AG04450 (cell line): Measurements from ENCODE around the gene ZNF652. TPM values are rescaled to one million over a fixed set of nuclear protein-coding genes. Genes with fewer than 3 reads are reported as not detected.

Experiments used
- CTCF ChIA-PET: fragments of 300-600, 350-600 bp; formaldehyde crosslinking; extraction: SDS; loops from one replicate; lab custom pipeline; 2022; ENCODE audit warnings: antibody characterized with exemption, inconsistent platforms; lab: Charles Lee
- POLR2A ChIA-PET: fragments of 350-600 bp; formaldehyde crosslinking; extraction: SDS; loops from one replicate; lab custom pipeline; 2021; ENCODE audit warnings: antibody characterized with exemption, inconsistent platforms; lab: Yijun Ruan, JAX
- DNase-seq: peaks from one replicate; pipeline ENCODE4 v3.0.0-alpha.2; 2011; ENCODE audit warnings: low read depth, low spot score
- H3K27ac ChIP-seq: one replicate; pipeline ENCODE4 v1.5.1; 2012; ENCODE audit warnings: low read depth, low read length, control low read depth
- H3K27me3 ChIP-seq: one replicate; pipeline ENCODE4 v1.6.0; 2012; ENCODE audit warnings: low read length; ENCODE audit not compliant: control insufficient read depth, insufficient read depth
- H3K4me3 ChIP-seq: 2 replicates; pipeline ENCODE4 v1.5.1; 2011; ENCODE audit warnings: mild to moderate bottlenecking, low read depth, low read length, control low read depth
- H3K9me3 ChIP-seq: 2 replicates; pipeline ENCODE4 v1.5.1; 2012; ENCODE audit warnings: low read length; ENCODE audit not compliant: control insufficient read depth, insufficient read depth
- polyA plus RNA-seq: library from polyadenylated mRNA; depleted of rRNA; stranded (reverse); fragments of >200 nt; gene quantifications from 2 replicates; pipeline ENCODE4 v1.2.3, GENCODE V29; 2011
- TF ChIP-seq, protein P1 (sequence below): IDR thresholded peaks from 2 replicates; pipeline ENCODE4 v1.5.1; 2011; ENCODE audit warnings: low read depth, low read length, control low read depth, inconsistent platforms

The ZNF652 gene
- polyA plus RNA-seq, 1 experiment, result 9.0 TPM

DNA sequence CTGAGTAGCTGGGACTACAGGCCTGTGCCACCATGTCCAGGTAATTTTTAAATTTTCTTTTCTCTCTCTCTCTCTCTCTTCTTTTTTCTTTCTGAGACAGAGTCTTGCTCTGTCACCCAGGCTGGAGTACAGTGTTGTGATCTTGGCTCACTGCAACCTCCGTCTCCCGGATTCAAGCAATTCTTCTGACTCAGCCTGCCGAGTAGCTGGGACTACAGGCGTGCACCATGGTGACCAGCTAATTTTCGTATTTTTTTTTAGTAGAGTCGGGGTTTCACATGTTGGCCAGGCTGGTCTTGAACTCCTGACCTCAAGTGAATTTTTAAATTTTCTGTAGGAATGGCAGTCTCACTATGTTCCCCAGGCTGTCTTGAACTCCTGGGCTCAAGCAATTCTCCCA is 11.1 kb upstream of the ZNF652 start:
- H3K9me3 ChIP-seq, result peaks cover 4% of the 10 kb centered on the region; the same call in 1 of the 2 replicates
- no peaks in the 10 kb centered on the region for H3K27me3 ChIP-seq
- no peak overlapping the region for H3K4me3 ChIP-seq
- CTCF ChIA-PET, result no interaction called here
- H3K27ac ChIP-seq, result no peak overlapping the region
- POLR2A ChIA-PET, result interaction anchor here (0.7 kb wide), 1 partner anchor 893 kb away, joined by 3 read pairs; no protein-coding TSS in a partner anchor
- no peak for DNase-seq
- TF ChIP-seq, protein P1, sequence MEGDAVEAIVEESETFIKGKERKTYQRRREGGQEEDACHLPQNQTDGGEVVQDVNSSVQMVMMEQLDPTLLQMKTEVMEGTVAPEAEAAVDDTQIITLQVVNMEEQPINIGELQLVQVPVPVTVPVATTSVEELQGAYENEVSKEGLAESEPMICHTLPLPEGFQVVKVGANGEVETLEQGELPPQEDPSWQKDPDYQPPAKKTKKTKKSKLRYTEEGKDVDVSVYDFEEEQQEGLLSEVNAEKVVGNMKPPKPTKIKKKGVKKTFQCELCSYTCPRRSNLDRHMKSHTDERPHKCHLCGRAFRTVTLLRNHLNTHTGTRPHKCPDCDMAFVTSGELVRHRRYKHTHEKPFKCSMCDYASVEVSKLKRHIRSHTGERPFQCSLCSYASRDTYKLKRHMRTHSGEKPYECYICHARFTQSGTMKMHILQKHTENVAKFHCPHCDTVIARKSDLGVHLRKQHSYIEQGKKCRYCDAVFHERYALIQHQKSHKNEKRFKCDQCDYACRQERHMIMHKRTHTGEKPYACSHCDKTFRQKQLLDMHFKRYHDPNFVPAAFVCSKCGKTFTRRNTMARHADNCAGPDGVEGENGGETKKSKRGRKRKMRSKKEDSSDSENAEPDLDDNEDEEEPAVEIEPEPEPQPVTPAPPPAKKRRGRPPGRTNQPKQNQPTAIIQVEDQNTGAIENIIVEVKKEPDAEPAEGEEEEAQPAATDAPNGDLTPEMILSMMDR, result no peak

DNA sequence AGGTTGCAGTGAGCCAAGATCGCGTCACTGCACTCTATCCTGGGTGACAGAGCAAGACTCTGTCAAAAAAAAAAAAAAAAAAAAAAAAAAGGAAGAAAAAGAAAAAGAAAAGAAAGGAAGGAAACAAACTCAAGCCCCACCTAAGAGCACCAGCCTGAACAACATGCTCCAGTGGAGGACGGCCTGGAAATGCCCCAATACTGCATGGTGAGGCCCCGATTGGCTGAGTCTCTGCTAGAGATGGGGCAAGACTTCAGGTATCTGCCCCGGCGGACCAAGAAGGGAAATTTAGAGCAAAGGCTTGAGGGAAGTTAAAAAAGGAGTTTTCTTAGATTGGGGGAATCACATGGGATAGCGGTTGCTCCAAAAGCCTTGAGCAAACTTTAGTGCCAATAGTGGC is 10.4 kb upstream of the ZNF652 start:
- no peaks in the 10 kb centered on the region for H3K27me3 ChIP-seq
- CTCF ChIA-PET, result no interaction called here
- POLR2A ChIA-PET, result no interaction called here
- H3K9me3 ChIP-seq, result no peaks in the 10 kb centered on the region
- TF ChIP-seq, protein P1, result no peak
- H3K4me3 ChIP-seq, result no peak overlapping the region
- no peak for DNase-seq
- no peak overlapping the region for H3K27ac ChIP-seq

GRCh38 chr17:49370971-49371834 is 9.2 kb upstream of the ZNF652 start:
- ChIA-PET POLR2A (no interaction called here), CTCF (interaction anchor here (0.6 to 1.3 kb wide), 2 partner anchors 14 to 56 kb away, joined by 3 read pairs; no protein-coding TSS in a partner anchor)
- Histone ChIP-seq H3K27ac (no peak overlapping the region), H3K9me3 (no peaks in the 10 kb centered on the region), H3K4me3 (no peak overlapping the region), H3K27me3 (no peaks in the 10 kb centered on the region)
- TF ChIP-seq, protein P1, result no peak
- no peak for DNase-seq

GRCh38 chr17:49369760-49370159 is 7.7 kb upstream of the ZNF652 start:
- no peaks in the 10 kb centered on the region for H3K9me3 ChIP-seq
- H3K27me3 ChIP-seq, result no peaks in the 10 kb centered on the region
- H3K27ac ChIP-seq, result no peak overlapping the region
- no peak for DNase-seq
- no peak overlapping the region for H3K4me3 ChIP-seq
- ChIA-PET CTCF (no interaction called here), POLR2A (no interaction called here)
- TF ChIP-seq, protein P1, result no peak

GRCh38 chr17:49369089-49369488 is 7.0 kb upstream of the ZNF652 start:
- CTCF ChIA-PET, result interaction anchor here (1.0 to 1.1 kb wide), 2 partner anchors 8 to 24 kb away, joined by 3 to 8 read pairs; no protein-coding TSS in a partner anchor
- no peak overlapping the region for H3K4me3 ChIP-seq
- no peaks in the 10 kb centered on the region for H3K9me3 ChIP-seq
- POLR2A ChIA-PET, result no interaction called here
- TF ChIP-seq, protein P1, result no peak
- no peak overlapping the region for H3K27ac ChIP-seq
- H3K27me3 ChIP-seq, result no peaks in the 10 kb centered on the region
- DNase-seq, result no peak
